Thymus (tissue), 11 donors: ENCODE measurements around the gene STBD1. TPM values are rescaled to one million over a fixed set of nuclear protein-coding genes. Genes with fewer than 3 reads are reported as not detected.
"Not testable (repeated sequence)": the region's sequence is repeated elsewhere in the genome, so short reads cannot be mapped to it uniquely, and the experiment has no call there.

Experiments used
- DNase-seq, 9 donors: peaks; one replicate each; pipeline ENCODE4 v3.0.0-alpha.2; 2013; ENCODE audit warnings: low spot score in 9 of 9, low read depth in 6 of 9, missing footprints in 1 of 9
- H3K27ac ChIP-seq, 2 donors: one replicate each; pipeline ENCODE4 v1.5.1; 2013; ENCODE audit warnings: control low read depth in 1 of 2, low read depth in 1 of 2, low read length in 1 of 2, mild to moderate bottlenecking in 1 of 2, moderate library complexity in 1 of 2
- H3K27me3 ChIP-seq, 2 donors: one replicate each; pipeline ENCODE4 v1.5.1; 2013; ENCODE audit warnings: low read length in 1 of 2; ENCODE audit not compliant: control insufficient read depth in 2 of 2, insufficient read depth in 1 of 2
- H3K36me3 ChIP-seq, 2 donors: one replicate each; pipeline ENCODE4 v1.5.1; 2013; ENCODE audit warnings: low read length in 1 of 2, mild to moderate bottlenecking in 1 of 2, moderate library complexity in 1 of 2; ENCODE audit not compliant: control insufficient read depth in 2 of 2, insufficient read depth in 2 of 2
- H3K4me1 ChIP-seq, 2 donors: one replicate each; pipeline ENCODE4 v1.5.1; 2013; ENCODE audit warnings: low read length in 2 of 2; ENCODE audit not compliant: control insufficient read depth in 2 of 2, insufficient read depth in 2 of 2
- H3K4me3 ChIP-seq, 2 donors: one replicate each; pipeline ENCODE4 v1.5.1; 2013; ENCODE audit warnings: low read length in 2 of 2, control low read depth in 1 of 2, mild to moderate bottlenecking in 1 of 2
- H3K9me3 ChIP-seq, 2 donors: one replicate each; pipeline ENCODE4 v1.5.1; 2013; ENCODE audit warnings: low read length in 1 of 2, mild to moderate bottlenecking in 1 of 2; ENCODE audit not compliant: control insufficient read depth in 2 of 2, insufficient read depth in 1 of 2
- WGBS: extraction: QIAGEN DNeasy Blood & Tissue Kit; methylation state at CpG from one replicate; pipeline ENCODE4 v1.1.7; 2013; 5-methylcytosine and 5-hydroxymethylcytosine counted together
- polyA plus RNA-seq: library from polyadenylated mRNA; stranded (reverse); fragments of 200-250 nt; gene quantifications from one replicate; pipeline ENCODE4 v1.2.3, GENCODE V29; 2013
- total RNA-seq: library from RNA; stranded (reverse); fragments of 120-200 nt; gene quantifications from one replicate; pipeline ENCODE4 v1.2.4, GENCODE V29; 2013
- donor health status: healthy.

The STBD1 gene
- total and polyA plus RNA-seq, 2 donors: 0.33 to 1.1 TPM

- 95% methylated on average over 6 of the region's 6 CpGs for WGBS
- H3K27me3 ChIP-seq: no peaks in the 10 kb centered on the region
- H3K4me1 ChIP-seq: peaks cover 0 to 3% of the 10 kb centered on the region in 2 donors
- DNase-seq: no peak
- no peak overlapping the region for H3K4me3 ChIP-seq
- H3K36me3 ChIP-seq: no peaks in the 10 kb centered on the region
- H3K9me3 ChIP-seq: no peaks in the 10 kb centered on the region
- H3K27ac ChIP-seq: no peak overlapping the region
These were observed 25.8 kb upstream of the STBD1 start for GRCh38 chr4:76280488-76281441.

- H3K4me1 ChIP-seq, H3K4me3 ChIP-seq, H3K27me3 ChIP-seq, H3K36me3 ChIP-seq, DNase-seq, H3K27ac ChIP-seq, H3K9me3 ChIP-seq: not testable (repeated sequence)
- WGBS: 96% methylated on average over 6 of the region's 6 CpGs
These were observed 24.9 kb upstream of the STBD1 start for GRCh38 chr4:76281594-76281993.

- no peaks in the 10 kb centered on the region for H3K4me1 ChIP-seq
- no peak overlapping the region for H3K4me3 ChIP-seq
- WGBS: 96% methylated on average over 6 of the region's 6 CpGs
These were observed 23.4 kb upstream of the STBD1 start for GRCh38 chr4:76282941-76283689.

GRCh38 chr4:76283900-76284299 lies 22.6 kb upstream of the STBD1 start:
- Histone ChIP-seq H3K9me3 (no peaks in the 10 kb centered on the region), H3K4me3 (no peak overlapping the region), H3K4me1 (no peaks in the 10 kb centered on the region), H3K36me3 (no peaks in the 10 kb centered on the region), H3K27me3 (no peaks in the 10 kb centered on the region), H3K27ac (no peak overlapping the region)
- WGBS: 91% methylated on average over 4 of the region's 4 CpGs
- no peak for DNase-seq

More at GRCh38 chr4:76282941-76283689, 23.4 kb upstream of the STBD1 start:
- no peaks in the 10 kb centered on the region for H3K27me3 ChIP-seq
- H3K36me3 ChIP-seq: no peaks in the 10 kb centered on the region
- no peak for DNase-seq
- no peaks in the 10 kb centered on the region for H3K9me3 ChIP-seq
- H3K27ac ChIP-seq: no peak overlapping the region

GRCh38 chr4:76287811-76288210 lies 18.7 kb upstream of the STBD1 start:
- H3K4me3 ChIP-seq, H3K27ac ChIP-seq, H3K9me3 ChIP-seq, DNase-seq, H3K27me3 ChIP-seq, H3K4me1 ChIP-seq, H3K36me3 ChIP-seq: not testable (repeated sequence)
- WGBS: 95% methylated on average over 3 of the region's 3 CpGs

GRCh38 chr4:76292730-76293129 lies 13.8 kb upstream of the STBD1 start:
- Histone ChIP-seq H3K27ac (no peak overlapping the region), H3K4me1 (no peaks in the 10 kb centered on the region), H3K9me3 (no peaks in the 10 kb centered on the region), H3K36me3 (no peaks in the 10 kb centered on the region), H3K27me3 (no peaks in the 10 kb centered on the region), H3K4me3 (no peak overlapping the region)
- WGBS: 97% methylated on average over 3 of the region's 3 CpGs
- no peak for DNase-seq

- Histone ChIP-seq H3K36me3 (no peaks in the 10 kb centered on the region), H3K4me3 (no peak overlapping the region), H3K9me3 (no peaks in the 10 kb centered on the region), H3K27me3 (no peaks in the 10 kb centered on the region), H3K27ac (no peak overlapping the region), H3K4me1 (no peaks in the 10 kb centered on the region)
- no peak for DNase-seq
- WGBS: 96% methylated on average over 2 of the region's 2 CpGs
These were observed 12.8 kb upstream of the STBD1 start for GRCh38 chr4:76293772-76294171.

- H3K4me3 ChIP-seq: no peak overlapping the region
- H3K27me3 ChIP-seq: no peaks in the 10 kb centered on the region
- H3K4me1 ChIP-seq: no peaks in the 10 kb centered on the region
- no peak for DNase-seq
- H3K27ac ChIP-seq: no peak overlapping the region
- H3K9me3 ChIP-seq: no peaks in the 10 kb centered on the region
- no peaks in the 10 kb centered on the region for H3K36me3 ChIP-seq
- 79% methylated on average over 3 of the region's 3 CpGs for WGBS
These were observed 10.2 kb upstream of the STBD1 start for GRCh38 chr4:76296286-76296820.

GRCh38 chr4:76298227-76298626 lies 8.3 kb upstream of the STBD1 start:
- H3K9me3 ChIP-seq: no peaks in the 10 kb centered on the region
- no peaks in the 10 kb centered on the region for H3K4me1 ChIP-seq
- no peaks in the 10 kb centered on the region for H3K27me3 ChIP-seq
- no peak for DNase-seq
- no peak overlapping the region for H3K4me3 ChIP-seq
- no peaks in the 10 kb centered on the region for H3K36me3 ChIP-seq
- H3K27ac ChIP-seq: no peak overlapping the region
